ENCODE data around the gene TMEM218.

TMEM218 gene

DNA sequence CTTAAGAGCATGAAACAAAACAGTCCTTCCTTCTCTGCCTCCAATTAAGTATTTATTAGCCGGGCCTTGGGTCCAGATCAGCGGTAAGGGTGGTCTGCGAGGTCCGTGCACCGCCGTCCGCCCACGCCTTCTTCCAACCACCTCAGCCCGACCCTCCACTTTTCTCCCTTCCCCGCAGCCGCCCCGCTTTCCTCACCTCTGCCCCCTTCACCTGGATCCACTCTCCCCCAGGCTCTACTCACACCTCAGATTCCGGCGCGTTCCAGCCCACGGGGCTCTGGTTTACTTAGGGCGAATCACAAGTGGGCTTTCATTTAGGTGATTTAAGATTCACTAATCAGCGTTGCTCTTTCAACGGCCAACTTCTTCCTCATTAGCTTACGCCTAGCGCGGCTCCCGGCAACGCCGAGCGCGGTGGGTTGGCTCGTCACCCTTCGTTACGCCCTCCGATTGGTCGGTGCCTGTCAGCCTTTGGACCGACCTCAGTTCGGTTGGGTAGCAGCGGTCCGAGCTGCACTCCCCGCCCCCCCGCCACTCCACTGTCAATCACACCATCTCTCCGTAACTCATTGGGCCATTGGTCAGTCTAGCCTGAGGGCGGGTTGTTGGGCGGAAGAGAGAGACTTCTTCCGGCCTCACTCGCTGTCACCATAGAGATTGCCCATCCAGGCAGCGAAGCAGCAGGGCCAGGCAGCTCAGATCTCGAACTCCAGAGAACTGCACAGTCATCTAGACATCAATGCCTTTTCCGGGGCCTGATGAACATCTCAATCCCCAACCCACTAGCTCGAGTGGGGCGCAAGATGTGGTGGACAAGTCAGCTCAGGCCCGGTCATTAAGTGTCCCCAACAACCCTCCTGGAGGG lies at the start of gene TMEM218:
Gene TMEM218 (minus strand): TSS at position 284 of the 865 bp plus-strand sequence. CDS start 9,385 bp downstream, outside the sequence.
- peak; percentile 96 for DNase-seq (ENCODE audit: low spot score)

DNA sequence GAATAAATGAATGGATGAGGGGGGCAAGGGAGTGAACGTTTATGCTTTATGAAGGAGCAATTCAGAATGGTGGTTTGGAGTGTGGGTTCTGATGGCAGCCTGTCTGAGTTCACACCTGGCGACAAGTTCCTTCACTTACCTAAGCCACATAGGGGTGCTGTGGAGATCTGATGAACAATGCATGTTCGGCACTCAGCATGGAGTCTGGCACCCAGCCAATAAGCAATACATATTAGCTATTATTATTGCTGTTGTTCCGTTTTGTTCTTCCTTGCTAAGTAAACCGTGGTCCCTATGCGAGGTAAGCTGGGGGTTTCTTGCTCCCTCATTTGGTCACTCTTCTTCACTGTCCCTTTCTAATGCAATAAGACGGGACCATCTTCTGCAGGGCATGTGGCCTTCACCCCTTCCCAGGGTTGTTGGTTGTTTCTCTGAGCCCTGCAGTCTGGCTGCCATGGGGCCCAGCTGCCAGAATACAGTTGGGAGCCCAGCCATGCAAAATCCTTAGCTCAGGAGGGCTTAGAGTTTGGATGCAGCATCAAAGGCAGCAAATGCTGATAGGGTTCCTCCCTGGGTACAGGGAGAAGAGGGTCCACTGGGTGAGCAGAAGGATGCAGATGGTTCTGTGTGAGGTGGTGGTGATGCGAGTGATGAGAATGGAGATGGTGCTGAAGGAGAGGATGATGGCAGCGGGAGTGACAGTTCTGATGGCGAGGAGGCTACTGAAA lies 46.7 kb upstream of the TMEM218 start:
- no peak for DNase-seq (ENCODE audit: low spot score)

GRCh38 chr11:125157118-125157733 lies 45.8 kb upstream of the TMEM218 start:
- DNase-seq (ENCODE audit: low spot score), result no peak

GRCh38 chr11:125156346-125157117 lies 45.1 kb upstream of the TMEM218 start:
- DNase-seq (ENCODE audit: low spot score), result no peak

DNA sequence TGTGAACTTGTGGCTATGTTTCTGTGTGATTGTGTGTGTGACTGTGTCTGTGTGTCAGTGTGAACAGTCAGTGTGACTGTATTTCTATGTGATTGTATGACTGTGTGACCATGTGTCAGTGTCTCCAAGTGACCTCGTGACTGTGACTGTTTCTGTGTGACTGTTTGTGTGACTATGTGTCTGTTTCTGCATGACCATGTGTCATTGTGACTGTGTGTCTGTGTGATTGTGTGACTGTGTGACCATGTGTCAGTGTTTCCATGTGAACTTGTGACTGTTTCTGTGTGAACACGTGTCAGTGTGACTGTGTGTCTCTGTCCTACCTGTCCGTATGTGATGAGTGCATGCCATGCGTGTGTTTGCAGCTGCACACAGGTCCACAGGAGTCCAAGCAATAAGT lies 44.3 kb upstream of the TMEM218 start:
- DNase-seq (ENCODE audit: low spot score), result no peak

- DNase-seq (ENCODE audit: low spot score), result no peak
Measured at GRCh38 chr11:125155100-125155444, 43.6 kb upstream of the TMEM218 start.

DNA sequence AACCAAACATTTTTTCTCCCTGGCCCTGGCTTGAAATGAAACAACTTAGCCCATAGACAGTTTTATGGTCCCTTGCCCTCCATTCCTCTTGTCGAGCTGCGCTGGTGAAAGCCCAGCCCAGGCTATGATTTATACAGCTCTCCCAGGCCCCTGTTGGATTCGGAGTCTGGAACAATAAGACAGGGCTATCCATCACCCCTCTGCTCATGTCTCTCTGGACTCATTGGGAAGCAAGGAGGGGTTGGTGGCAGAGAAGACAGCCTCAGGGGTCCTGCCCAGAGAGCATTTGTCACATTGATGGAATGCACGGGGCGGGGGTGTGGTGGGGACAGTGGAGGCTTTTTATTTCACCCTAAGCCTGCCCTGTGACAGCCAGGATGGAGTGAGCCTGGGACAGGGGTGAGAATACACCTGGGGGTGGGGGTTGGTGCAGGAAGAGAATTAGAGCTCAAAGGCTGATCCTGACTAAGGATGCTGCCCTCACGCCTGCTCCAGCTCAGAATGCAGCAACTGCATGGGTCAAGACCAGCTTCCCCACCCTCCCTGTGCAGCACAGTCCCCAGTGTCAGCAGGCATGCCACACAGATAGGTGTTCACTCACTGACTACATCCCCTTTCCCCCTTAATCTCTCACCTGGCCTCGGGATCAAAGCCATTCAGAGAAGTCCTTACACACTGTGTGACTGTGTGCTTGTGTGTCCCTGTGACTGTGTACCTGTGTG lies 43.1 kb upstream of the TMEM218 start:
- DNase-seq (ENCODE audit: low spot score), result no peak

GRCh38 chr11:125153837-125154236 lies 42.4 kb upstream of the TMEM218 start:
- no peak for DNase-seq (ENCODE audit: low spot score)

- no peak for DNase-seq (ENCODE audit: low spot score)
Measured at GRCh38 chr11:125148743-125149142, 37.3 kb upstream of the TMEM218 start.

GRCh38 chr11:125148011-125148410 lies 36.6 kb upstream of the TMEM218 start:
- DNase-seq (ENCODE audit: low spot score), result no peak

DNA sequence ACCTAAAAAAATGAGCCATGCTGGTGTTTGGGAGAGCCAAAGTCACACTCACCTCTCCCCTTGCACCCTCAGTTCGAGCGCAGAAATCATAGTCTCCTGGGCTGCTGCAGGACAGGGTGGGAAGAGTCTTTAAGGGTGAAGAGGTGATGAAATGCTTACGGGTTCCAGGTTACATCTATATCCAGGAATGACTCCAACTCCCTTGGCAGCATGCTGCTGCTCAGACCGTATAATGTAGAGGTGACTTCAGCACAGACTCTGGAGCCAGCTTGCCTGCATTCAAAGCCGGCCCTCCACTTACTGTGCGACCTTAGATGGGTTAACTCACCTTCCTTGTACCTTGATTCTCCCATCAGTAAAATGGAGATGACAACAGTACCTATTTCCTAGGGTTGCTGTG lies 35.9 kb upstream of the TMEM218 start:
- DNase-seq (ENCODE audit: low spot score), result no peak

DNA sequence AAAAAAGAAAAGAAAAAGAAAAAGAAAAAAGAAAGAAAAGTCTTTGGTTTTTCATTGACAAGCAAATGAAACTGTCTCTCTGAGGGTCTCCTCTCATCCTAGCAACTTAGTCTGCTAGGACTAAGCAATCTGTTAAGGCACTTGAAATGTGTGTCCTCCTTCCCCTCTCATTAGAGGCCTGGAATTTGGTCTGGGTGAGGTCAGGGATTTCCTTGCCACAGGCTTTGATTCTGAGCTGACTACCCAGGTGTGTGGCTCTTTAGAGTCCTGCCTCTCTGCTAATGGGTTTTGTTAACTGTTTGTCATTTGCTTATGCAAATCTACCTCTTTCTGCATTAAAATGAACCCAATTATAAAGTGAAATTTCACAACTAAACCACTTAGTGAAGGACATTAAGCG lies 34.8 kb upstream of the TMEM218 start:
- DNase-seq (ENCODE audit: low spot score), result no peak

DNA sequence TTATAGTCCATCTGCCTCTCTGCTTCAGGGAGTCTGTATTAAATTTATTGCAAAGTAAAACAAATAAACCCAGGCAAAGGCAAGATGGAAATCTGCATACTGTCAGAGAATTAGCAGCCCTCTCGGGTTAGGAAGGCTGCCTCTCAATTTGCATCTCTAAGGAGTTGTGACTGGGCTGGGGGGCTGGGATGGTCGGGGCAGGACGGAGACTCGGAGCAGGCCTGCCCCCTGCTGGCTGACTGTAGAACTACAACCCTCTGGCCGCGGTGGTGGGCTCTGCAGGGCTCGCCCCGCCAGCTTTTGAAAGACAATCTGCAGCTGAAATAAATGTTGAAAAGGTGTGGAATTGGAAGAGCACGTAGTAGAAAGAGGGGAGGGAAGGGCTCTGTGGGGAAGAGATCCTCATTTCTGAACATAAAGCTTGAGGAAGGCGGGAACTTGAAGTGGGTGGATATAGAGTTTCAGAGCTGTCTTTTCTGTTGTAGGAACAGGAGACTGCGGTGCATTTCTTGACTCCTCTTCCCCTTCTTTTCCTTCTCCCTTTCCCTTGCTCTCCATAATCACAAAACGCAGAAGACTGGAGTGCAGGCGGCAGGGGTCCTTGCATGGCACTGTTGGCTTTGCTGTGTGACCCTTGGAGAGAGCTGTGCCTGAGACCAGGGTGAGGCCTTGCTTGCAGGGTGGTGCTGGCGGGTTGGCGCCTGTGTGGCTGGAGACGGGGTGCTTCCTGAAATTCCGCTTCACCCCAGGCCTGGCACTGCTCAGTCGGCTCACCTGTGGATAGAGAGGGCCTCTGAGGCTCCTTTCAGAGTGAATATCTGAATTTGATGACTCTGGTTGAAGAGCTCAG lies 30.5 kb upstream of the TMEM218 start:
- DNase-seq (ENCODE audit: low spot score), result peak; percentile 88

- no peak for DNase-seq (ENCODE audit: low spot score)
Measured at GRCh38 chr11:125141178-125141577, 29.8 kb upstream of the TMEM218 start.

DNA sequence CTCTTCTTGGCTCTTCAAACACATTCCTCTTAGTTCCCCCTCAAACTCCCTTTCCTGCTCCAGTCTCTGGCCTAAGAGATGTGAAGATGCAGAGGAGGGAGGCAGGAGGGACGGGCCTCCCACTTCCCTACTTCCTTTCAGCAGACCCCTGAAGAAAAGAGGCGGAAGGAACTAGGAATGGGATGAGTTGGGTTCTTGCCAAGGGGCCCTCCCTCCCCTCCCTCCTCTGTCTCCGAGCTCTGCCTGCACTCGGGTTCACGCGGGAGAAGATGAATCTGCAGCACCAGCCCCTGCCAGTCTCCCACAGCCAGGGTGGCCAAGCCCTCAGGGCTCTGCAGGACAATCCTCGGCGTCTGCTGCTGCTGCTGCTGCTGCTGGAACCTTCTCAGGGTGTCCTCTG lies 28.8 kb upstream of the TMEM218 start:
- DNase-seq (ENCODE audit: low spot score), result no peak

GRCh38 chr11:125139778-125140177 lies 28.4 kb upstream of the TMEM218 start:
- no peak for DNase-seq (ENCODE audit: low spot score)

GRCh38 chr11:125138966-125139365 lies 27.5 kb upstream of the TMEM218 start:
- DNase-seq (ENCODE audit: low spot score), result no peak

DNA sequence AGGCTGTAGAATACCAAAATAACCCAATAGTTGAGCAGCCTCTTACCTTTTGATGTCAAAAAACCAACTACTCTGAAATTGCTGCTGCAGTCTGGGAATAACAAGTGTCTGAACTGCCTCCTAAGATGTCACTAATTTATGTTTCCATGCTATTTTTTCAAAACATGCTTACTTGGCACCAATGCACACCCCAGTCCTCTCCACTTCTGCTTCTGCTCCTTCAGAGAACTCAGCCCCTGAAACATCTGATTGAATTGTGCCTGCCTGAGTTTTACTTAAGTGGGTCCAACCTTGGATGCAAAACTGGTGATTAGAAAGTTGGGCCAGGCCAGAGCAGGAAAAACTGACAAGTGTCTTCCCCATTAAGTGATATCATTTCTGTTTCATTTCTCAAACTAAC lies 24.6 kb upstream of the TMEM218 start:
- DNase-seq (ENCODE audit: low spot score), result no peak

GRCh38 chr11:125132596-125132995 lies 21.2 kb upstream of the TMEM218 start:
- no peak for DNase-seq (ENCODE audit: low spot score)

DNA sequence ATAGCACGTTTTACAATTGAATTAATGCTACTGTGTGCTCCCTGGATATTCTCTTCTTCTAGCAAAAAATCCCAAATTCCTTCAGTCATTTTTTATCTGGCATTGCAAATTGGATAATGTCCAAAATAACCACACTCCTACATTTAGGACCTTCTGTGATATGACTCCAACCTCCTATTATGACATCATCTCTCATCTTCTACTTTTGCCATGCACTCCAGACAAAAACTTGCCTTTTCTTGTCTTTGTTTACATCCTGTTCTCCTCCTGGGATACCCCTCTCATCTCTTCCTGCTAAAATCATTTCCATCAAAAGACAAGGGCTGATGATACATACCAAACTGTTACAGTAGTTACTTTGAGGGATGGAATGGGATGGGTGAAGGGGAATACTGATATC lies 20.6 kb upstream of the TMEM218 start:
- no peak for DNase-seq (ENCODE audit: low spot score)

Data from D341Med (cell line).